ENCODE results near the gene HLA-G.

DNA sequence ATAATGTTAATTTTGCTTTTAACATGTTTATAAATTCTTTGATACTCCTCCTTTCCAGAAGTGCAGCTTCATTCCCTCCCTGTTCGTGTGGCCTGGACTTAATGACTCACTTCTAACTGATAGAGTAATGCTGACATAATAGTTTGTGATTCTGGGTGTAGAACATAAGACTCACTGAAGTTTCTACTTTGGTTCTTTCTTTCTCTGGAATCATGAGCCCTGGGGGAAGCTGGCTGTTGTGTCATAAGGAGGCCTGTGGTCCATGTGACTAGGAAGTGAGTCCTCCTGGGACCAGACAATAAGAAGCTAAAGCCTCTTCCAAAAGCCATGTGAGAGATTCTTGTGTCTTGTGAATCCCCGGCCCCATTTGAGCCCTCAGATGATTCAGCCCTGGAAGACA is 30.5 kb upstream of the HLA-G start:
- TF ChIP-seq, protein P1, sequence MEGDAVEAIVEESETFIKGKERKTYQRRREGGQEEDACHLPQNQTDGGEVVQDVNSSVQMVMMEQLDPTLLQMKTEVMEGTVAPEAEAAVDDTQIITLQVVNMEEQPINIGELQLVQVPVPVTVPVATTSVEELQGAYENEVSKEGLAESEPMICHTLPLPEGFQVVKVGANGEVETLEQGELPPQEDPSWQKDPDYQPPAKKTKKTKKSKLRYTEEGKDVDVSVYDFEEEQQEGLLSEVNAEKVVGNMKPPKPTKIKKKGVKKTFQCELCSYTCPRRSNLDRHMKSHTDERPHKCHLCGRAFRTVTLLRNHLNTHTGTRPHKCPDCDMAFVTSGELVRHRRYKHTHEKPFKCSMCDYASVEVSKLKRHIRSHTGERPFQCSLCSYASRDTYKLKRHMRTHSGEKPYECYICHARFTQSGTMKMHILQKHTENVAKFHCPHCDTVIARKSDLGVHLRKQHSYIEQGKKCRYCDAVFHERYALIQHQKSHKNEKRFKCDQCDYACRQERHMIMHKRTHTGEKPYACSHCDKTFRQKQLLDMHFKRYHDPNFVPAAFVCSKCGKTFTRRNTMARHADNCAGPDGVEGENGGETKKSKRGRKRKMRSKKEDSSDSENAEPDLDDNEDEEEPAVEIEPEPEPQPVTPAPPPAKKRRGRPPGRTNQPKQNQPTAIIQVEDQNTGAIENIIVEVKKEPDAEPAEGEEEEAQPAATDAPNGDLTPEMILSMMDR (optimal IDR thresholded peaks at IDR 0.05 in 1 of 3, IDR thresholded peaks at IDR 0.05 in 1 of 3, conservative IDR thresholded peaks at IDR 0.05 in 1 of 3; ENCODE audit: extremely low read depth in 1 of 3, insufficient read depth in 2 of 3, low read length in 3 of 3): no peak
- TF ChIP-seq EZH2 (IDR thresholded peaks at IDR 0.05; ENCODE audit: low read length): no peak
